PC-9 (cell line): ENCODE data around the gene CES3. TPM values are rescaled to one million over a fixed set of nuclear protein-coding genes. Genes with fewer than 3 reads are reported as not detected.
"Not testable (repeated sequence)": the region's sequence is repeated elsewhere in the genome, so short reads cannot be mapped to it uniquely, and the experiment has no call there.

Experiments
- BruUV-seq: library from RNA; stranded (reverse); fragments of 400-500 nt; replicated peaks from 2 replicates; lab custom pipeline; 2021; lab: Mats Ljungman, UMichigan
- CTCF ChIA-PET: fragments of 300-600 bp; sonication (Branson Sonifier 250); formaldehyde crosslinking; loops from one replicate; lab custom pipeline; 2022; ENCODE audit warnings: antibody characterized with exemption; lab: Charles Lee
- POLR2A ChIA-PET: fragments of 300-600 bp; sonication (Branson Sonifier 250); formaldehyde crosslinking; loops from one replicate; lab custom pipeline; 2022; ENCODE audit warnings: antibody characterized with exemption; ENCODE audit not compliant: unreplicated experiment; lab: Charles Lee
- DNase-seq, 2 experiments: peaks; one replicate each; pipeline versions ENCODE4 v3.0.0 to v3.0.0-alpha.2; 2015 to 2022; ENCODE audit warnings: mixed read lengths in 1 of 2
- H2AFZ ChIP-seq: fragments of 200-600 bp; sonication (generic); 2 replicates; pipeline ENCODE4 v1.8.1; 2017; ENCODE audit warnings: antibody characterized with exemption
- H3F3A ChIP-seq: fragments of 200-600 bp; sonication (generic); 2 replicates; pipeline ENCODE4 v1.8.1; 2017; ENCODE audit warnings: antibody characterized with exemption, mild to moderate bottlenecking, low read depth; ENCODE audit not compliant: insufficient read depth
- H3K27ac ChIP-seq: fragments of 200-600 bp; sonication (generic); 2 replicates; pipeline ENCODE4 v1.6.1; 2016; ENCODE audit warnings: mixed run types
- H3K27me3 ChIP-seq: fragments of 200-600 bp; sonication (generic); 2 replicates; pipeline ENCODE4 v1.6.1; 2016; ENCODE audit warnings: low read depth, mixed run types; ENCODE audit not compliant: insufficient read depth
- H3K36me3 ChIP-seq: fragments of 200-600 bp; sonication (generic); 2 replicates; pipeline ENCODE4 v1.6.1; 2016; ENCODE audit warnings: low read depth, mixed run types
- H3K4me1 ChIP-seq: fragments of 200-600 bp; sonication (generic); replicated peaks from 2 replicates; pipeline ENCODE4 v1.6.1; 2016; ENCODE audit warnings: mixed run types; ENCODE audit not compliant: insufficient read depth
- H3K4me2 ChIP-seq: fragments of 200-600 bp; sonication (generic); 2 replicates; pipeline ENCODE4 v1.6.1; 2017; ENCODE audit warnings: mixed run types
- H3K4me3 ChIP-seq: fragments of 200-600 bp; sonication (generic); 2 replicates; pipeline ENCODE4 v1.6.1; 2016; ENCODE audit warnings: mixed run types
- H3K79me2 ChIP-seq: fragments of 200-600 bp; sonication (generic); 2 replicates; pipeline ENCODE4 v1.6.1; 2017; ENCODE audit warnings: low read depth, mixed run types
- H3K9me2 ChIP-seq: fragments of 200-600 bp; sonication (generic); 2 replicates; pipeline ENCODE4 v1.8.1; 2017; ENCODE audit warnings: mild to moderate bottlenecking; ENCODE audit not compliant: insufficient read depth
- H3K9me3 ChIP-seq: fragments of 200-600 bp; sonication (generic); 2 replicates; pipeline ENCODE4 v1.8.1; 2016; ENCODE audit warnings: low read depth; ENCODE audit not compliant: insufficient read depth
- H4K20me1 ChIP-seq: fragments of 200-600 bp; sonication (generic); 2 replicates; pipeline ENCODE4 v1.8.1; 2017; ENCODE audit not compliant: insufficient read depth
- CTCF ChIP-seq: fragments of 200-600 bp; sonication (generic); conservative IDR thresholded peaks from 2 replicates; pipeline ENCODE4 v1.6.1; 2017; ENCODE audit warnings: mixed run types, antibody characterized with exemption, mild to moderate bottlenecking, moderate library complexity
- EZH2 ChIP-seq: fragments of 200-600 bp; sonication (generic); IDR thresholded peaks from 2 replicates; pipeline ENCODE4 v1.8.0; 2017; ENCODE audit warnings: antibody characterized with exemption, low read depth
- intact Hi-C: fragments of 100-400 bp; cut with micrococcal nuclease; formaldehyde crosslinking; loops from one replicate; pipeline ENCODE4 v1.10.0; 2022; ENCODE audit not compliant: unreplicated experiment
- total RNA-seq: library from RNA; stranded (reverse); gene quantifications from 2 replicates; pipeline ENCODE4 v1.2.3, GENCODE V29; 2021

The CES3 gene
- total RNA-seq, 1 experiment from 2014 or later = 9.1 TPM

- H3K9me3 ChIP-seq, H3K4me3 ChIP-seq, H3K4me2 ChIP-seq, H3K79me2 ChIP-seq, H3K9me2 ChIP-seq, POLR2A ChIA-PET, H4K20me1 ChIP-seq, H3K27ac ChIP-seq, H3K36me3 ChIP-seq, H3K27me3 ChIP-seq, H2AFZ ChIP-seq, DNase-seq, BruUV-seq, H3F3A ChIP-seq, intact Hi-C loops: not testable (repeated sequence)
- CTCF ChIA-PET = interaction anchor here (0.6 kb wide), 1 partner anchor 85 kb away, joined by 14 read pairs; no protein-coding TSS in a partner anchor
- H3K4me1 ChIP-seq = peaks cover 17% of the 10 kb centered on the region
Measured at GRCh38 chr16:66974932-66975246, 13.8 kb downstream of the CES3 start.

GRCh38 chr16:66975302-66975893, 14.3 kb downstream of the CES3 start:
- Histone ChIP-seq H3K4me1 (peaks cover 16% of the 10 kb centered on the region), H3K4me2 (no peak overlapping the region), H3K27ac (no peak overlapping the region), H3F3A (no peaks in the 10 kb centered on the region), H3K4me3 (no peak overlapping the region), H3K36me3 (no peaks in the 10 kb centered on the region), H2AFZ (no peak overlapping the region), H3K27me3 (no peaks in the 10 kb centered on the region), H3K9me2 (no peaks in the 10 kb centered on the region), H3K9me3 (no peaks in the 10 kb centered on the region), H4K20me1 (no peaks in the 10 kb centered on the region), H3K79me2 (no peaks in the 10 kb centered on the region)
- intact Hi-C loops = no loop called here
- POLR2A ChIA-PET = no interaction called here
- BruUV-seq = no TSS peak
- no peak for DNase-seq
- no peak for TF ChIP-seq CTCF
- TF ChIP-seq EZH2 = no peak
- CTCF ChIA-PET = interaction anchor here (0.6 kb wide), 1 partner anchor 86 kb away, joined by 14 read pairs; no protein-coding TSS in a partner anchor

- no TSS peak for BruUV-seq
Measured at GRCh38 chr16:66976746-66977145, 15.7 kb downstream of the CES3 start.

More at GRCh38 chr16:66976746-66977145, 15.7 kb downstream of the CES3 start:
- no peak overlapping the region for H3K27ac ChIP-seq
- H3K79me2 ChIP-seq = no peaks in the 10 kb centered on the region
- CTCF ChIA-PET = no interaction called here
- H3K9me3 ChIP-seq = no peaks in the 10 kb centered on the region
- H3K9me2 ChIP-seq = no peaks in the 10 kb centered on the region
- H3K27me3 ChIP-seq = no peaks in the 10 kb centered on the region
- no peak for DNase-seq
- no peaks in the 10 kb centered on the region for H3K36me3 ChIP-seq
- POLR2A ChIA-PET = no interaction called here
- intact Hi-C loops = loop anchor here (1.0 to 2.0 kb wide), 4 partner anchors 39 to 223 kb away; partner anchors contain the start of gene ELMO3
- no peak overlapping the region for H3K4me2 ChIP-seq
- no peaks in the 10 kb centered on the region for H4K20me1 ChIP-seq
- peaks cover 2% of the 10 kb centered on the region; the same call in 1 of the 2 replicates for H3K4me1 ChIP-seq
- H3F3A ChIP-seq = no peaks in the 10 kb centered on the region
- H3K4me3 ChIP-seq = no peak overlapping the region
- no peak overlapping the region for H2AFZ ChIP-seq
- TF ChIP-seq EZH2 (no peak), CTCF (no peak)
